Natural killer cell treated with Interleukin-12 subunit alpha and Interleukin-12 subunit beta and Interleukin-15 and Interleukin-18, amount 100 ng/mL, for 72 hours (primary cell): ENCODE results near the gene RERE. TPM values are rescaled to one million over a fixed set of nuclear protein-coding genes. Genes with fewer than 3 reads are reported as not detected.
A peak's percentile ranks its signal among the peaks of the same experiment; 100 is the strongest.
"Not testable (repeated sequence)": the region's sequence is repeated elsewhere in the genome, so short reads cannot be mapped to it uniquely, and the experiment has no call there.

ENCODE experiments used
- ATAC-seq, 2 donors: fragments of 150-1000 bp; cut with Tn5 transposase in 1 of 2; sonication (Bioruptor Pico), chemical (Tn5 transposase) in 1 of 2; 2 replicates each; pipeline ENCODE4 v1.10.0; 2021
- DNase-seq: peaks from one replicate; pipeline ENCODE4 v3.0.0; 2022; ENCODE audit warnings: low spot score
- H3K27ac Mint-ChIP-seq, 2 donors: 1 replicate in 1 of 2; 2 replicates in 1 of 2; pipeline ENCODE4 v1.8.0; 2022; ENCODE audit warnings: mixed read lengths in 2 of 2, mild to moderate bottlenecking in 1 of 2, moderate library complexity in 1 of 2
- H3K27me3 Mint-ChIP-seq, 2 donors: 1 replicate in 1 of 2; 2 replicates in 1 of 2; pipeline ENCODE4 v1.8.0; 2022; ENCODE audit warnings: mixed read lengths in 2 of 2
- H3K36me3 Mint-ChIP-seq: one replicate; pipeline ENCODE4 v1.8.0; 2022; ENCODE audit warnings: mixed read lengths
- H3K4me1 Mint-ChIP-seq, 2 donors: 1 replicate in 1 of 2; 2 replicates in 1 of 2; pipeline ENCODE4 v1.8.0; 2022; ENCODE audit warnings: low read depth in 2 of 2, mixed read lengths in 2 of 2, mild to moderate bottlenecking in 1 of 2
- H3K4me3 Mint-ChIP-seq: one replicate; pipeline ENCODE4 v1.8.0; 2022; ENCODE audit warnings: mixed read lengths
- H3K9me3 Mint-ChIP-seq: 2 replicates; pipeline ENCODE4 v1.8.0; 2022; ENCODE audit warnings: mixed read lengths
- total RNA-seq, 2 donors: library from RNA; stranded (reverse); gene quantifications; one replicate each; pipeline ENCODE4 v1.2.3, GENCODE V29; 2022

The RERE gene
- total RNA-seq, 2 donors from 2014 or later = 38.2 to 72.4 TPM

DNA sequence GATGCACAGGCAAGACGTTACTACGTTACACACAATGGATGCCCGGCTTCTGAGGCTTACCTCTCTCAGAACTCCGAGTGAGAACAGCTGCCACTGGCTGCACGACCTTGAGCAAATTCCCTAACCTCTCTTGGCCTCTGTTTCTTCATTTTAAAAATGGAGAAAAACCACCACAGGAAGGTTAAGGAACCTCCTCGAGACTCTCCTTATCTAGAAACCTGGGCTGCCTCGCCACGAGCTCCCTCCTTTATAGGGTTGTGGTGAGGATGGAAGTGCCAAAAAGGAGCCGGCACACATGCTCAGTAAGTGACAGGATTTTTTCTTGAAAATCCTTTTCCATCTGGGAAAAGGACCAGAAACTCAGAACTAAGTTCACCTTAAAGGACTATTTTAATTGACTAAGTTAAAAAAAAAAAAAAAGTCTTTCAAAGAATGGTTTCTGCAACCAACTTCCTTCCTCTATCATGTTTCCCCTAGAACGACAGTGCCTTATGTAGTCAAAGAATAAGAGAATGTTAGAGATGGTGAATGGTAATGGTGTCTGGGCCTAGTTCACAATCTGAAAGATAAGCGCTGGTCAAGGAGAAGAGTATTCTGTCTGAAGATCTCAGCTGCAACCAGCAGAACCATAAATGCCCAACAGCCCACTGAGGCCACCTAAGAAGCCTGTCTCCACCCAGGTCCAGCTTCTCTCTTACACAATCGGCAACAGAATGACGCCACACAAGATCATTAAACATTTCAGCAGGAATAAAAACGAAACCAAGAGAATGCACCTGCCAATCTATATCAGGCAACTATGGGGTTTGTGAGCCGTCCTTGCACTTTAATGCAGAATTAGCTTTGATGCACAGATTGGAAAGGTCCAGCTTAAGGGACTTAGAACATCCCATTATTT, 434.6 kb downstream of the RERE start:
- peak in 1 of 2 donors; percentile 24 for ATAC-seq

DNA sequence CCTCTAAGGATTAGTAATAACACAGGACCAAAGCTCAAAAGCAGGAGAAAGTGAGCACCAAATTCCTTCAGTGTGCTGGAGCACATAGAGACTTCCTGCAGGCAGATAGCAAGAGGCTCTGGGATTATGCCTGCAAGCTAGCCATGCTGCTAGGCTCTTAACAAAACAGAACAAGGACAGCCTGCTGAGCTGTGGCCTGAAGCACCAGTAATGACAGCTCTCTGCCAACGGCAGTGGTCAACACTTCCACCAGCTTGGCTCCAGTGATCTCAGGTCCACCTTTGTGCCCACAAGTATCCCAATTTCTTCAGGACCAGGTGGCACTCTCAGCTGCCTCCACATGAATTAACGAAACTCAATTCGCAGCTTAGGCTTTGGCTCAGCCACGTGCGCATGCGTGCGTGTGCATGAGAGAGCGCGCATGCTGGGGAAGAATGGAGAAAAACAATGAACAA, 435.4 kb downstream of the RERE start:
- no peaks in the 10 kb centered on the region for H3K36me3 Mint-ChIP-seq
- peaks cover 33 to 49% of the 10 kb centered on the region in 2 donors for H3K4me1 Mint-ChIP-seq
- H3K4me3 Mint-ChIP-seq = no peak overlapping the region
- DNase-seq (no peak), ATAC-seq (no peak)
- no peak overlapping the region for H3K27ac Mint-ChIP-seq
- H3K27me3 Mint-ChIP-seq = no peaks in the 10 kb centered on the region
- H3K9me3 Mint-ChIP-seq = no peaks in the 10 kb centered on the region

More for the DNA sequence above, 434.6 kb downstream of the RERE start:
- peak overlapping the region; percentile 11 to 29 for H3K27ac Mint-ChIP-seq
- no peaks in the 10 kb centered on the region for H3K9me3 Mint-ChIP-seq
- no peaks in the 10 kb centered on the region for H3K36me3 Mint-ChIP-seq
- H3K27me3 Mint-ChIP-seq = no peaks in the 10 kb centered on the region
- peaks cover 37 to 52% of the 10 kb centered on the region in 2 donors for H3K4me1 Mint-ChIP-seq
- H3K4me3 Mint-ChIP-seq = peak overlapping the region; percentile 18
- DNase-seq = no peak

DNA sequence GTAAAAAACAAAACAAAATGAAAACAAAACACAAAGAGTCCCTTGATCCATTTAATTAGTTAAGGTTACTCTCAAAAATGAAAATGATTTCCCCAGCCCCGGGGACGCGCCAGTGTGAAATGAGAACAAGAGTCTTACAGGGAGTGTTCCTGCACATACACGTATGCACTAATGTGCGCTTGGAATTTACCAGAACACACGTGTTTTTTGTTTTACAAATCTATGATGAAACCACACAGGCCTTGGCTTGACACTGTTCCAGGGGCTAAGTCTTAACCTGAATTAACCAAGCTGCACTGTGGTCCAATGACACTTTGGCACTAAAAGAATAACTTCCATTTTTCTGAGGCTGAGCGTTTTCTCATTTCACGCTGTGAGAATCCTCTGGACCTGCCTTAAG, 435.8 kb downstream of the RERE start:
- H3K9me3 Mint-ChIP-seq = no peaks in the 10 kb centered on the region
- no peaks in the 10 kb centered on the region for H3K27me3 Mint-ChIP-seq
- ATAC-seq (no peak), DNase-seq (no peak)
- peaks cover 30 to 45% of the 10 kb centered on the region in 2 donors for H3K4me1 Mint-ChIP-seq
- H3K4me3 Mint-ChIP-seq = no peak overlapping the region
- H3K36me3 Mint-ChIP-seq = no peaks in the 10 kb centered on the region
- no peak overlapping the region for H3K27ac Mint-ChIP-seq

DNA sequence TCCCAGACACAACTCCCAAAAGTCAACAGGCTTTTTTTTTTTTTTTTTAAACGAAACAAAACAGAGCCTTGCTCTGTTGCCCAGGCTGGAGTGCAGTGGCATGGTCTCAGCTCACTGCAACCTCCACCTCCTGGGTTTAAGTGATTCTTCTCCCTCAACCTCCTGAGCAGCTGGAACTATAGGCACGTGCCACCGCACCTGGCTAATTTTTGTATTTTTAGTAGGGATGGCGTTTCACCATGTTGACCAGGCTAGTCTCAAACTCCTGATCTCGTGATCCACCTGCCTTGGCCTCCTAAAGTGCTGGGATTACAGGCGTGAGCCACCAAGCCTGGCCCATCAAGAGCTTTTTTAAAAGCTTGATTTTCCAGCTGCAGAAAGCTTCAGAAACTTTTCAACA, 437.1 kb downstream of the RERE start:
- not testable (repeated sequence) for ATAC-seq, H3K9me3 Mint-ChIP-seq, H3K27ac Mint-ChIP-seq, H3K4me3 Mint-ChIP-seq, DNase-seq, H3K27me3 Mint-ChIP-seq, H3K36me3 Mint-ChIP-seq
- peaks cover 32 to 43% of the 10 kb centered on the region in 2 donors for H3K4me1 Mint-ChIP-seq

DNA sequence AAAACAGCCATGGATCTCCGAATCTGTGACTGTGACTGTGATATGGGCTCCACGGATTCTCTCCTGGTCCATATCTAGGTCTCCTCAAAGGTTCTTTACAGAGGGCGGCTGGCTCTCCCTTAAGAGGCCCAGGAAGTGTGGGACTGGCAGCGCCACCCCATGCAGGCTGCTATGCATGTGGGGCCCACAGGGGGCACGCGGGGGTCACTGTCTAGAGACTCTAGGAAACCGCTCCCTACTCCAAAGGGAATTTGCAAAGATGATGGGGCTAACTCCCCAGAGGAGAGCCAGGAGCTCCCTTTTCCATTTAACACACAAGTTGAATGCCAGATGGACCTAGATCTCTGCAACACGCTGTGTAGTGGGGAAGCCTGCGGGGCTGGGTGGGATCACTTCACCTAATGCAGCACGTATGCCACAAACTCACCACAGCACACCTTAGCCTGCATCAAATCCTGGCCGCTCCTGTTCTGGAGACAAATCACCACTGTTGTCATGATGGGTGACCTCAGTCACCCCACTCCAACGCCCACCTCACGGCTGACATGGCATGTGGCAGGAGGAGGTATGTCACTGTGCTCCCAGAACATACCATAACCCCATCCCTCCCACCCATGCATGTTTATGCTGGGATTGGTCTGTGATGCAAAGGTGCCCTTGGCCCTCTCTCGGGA, 437.8 kb downstream of the RERE start:
- ATAC-seq = peak in 1 of 2 donors; percentile 50
- DNase-seq = no peak
- no peak overlapping the region for H3K27ac Mint-ChIP-seq
- peaks cover 36 to 46% of the 10 kb centered on the region in 2 donors for H3K4me1 Mint-ChIP-seq
- H3K36me3 Mint-ChIP-seq = no peaks in the 10 kb centered on the region
- no peak overlapping the region for H3K4me3 Mint-ChIP-seq
- H3K27me3 Mint-ChIP-seq = no peaks in the 10 kb centered on the region
- H3K9me3 Mint-ChIP-seq = no peaks in the 10 kb centered on the region

DNA sequence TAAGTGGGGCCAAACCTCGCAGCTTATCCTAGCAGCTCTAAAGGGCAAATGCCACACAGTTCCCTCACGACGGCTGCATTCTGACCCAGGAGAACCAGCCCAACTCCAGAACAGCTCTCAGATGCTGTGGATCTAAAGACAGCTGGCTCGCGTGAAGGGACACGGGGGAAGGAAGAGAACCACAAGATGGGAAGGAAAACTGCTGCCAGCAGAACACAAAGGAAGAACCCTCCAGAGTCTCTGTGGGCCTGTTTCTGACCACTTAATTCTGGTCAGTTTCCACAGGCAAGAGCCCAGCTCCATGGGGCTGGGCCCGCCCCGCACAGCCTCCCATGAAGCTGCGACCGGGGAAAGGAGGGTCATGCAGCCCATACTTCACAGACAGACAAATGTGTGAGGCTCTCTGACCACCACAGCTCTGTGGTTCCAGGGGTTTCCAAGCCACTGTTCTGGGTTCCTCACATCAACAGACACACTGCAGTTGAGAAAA, 438.4 kb downstream of the RERE start:
- no peaks in the 10 kb centered on the region for H3K27me3 Mint-ChIP-seq
- H3K4me1 Mint-ChIP-seq = peaks cover 33 to 44% of the 10 kb centered on the region in 2 donors
- no peaks in the 10 kb centered on the region for H3K9me3 Mint-ChIP-seq
- DNase-seq (no peak), ATAC-seq (peak; percentile 46 to 55)
- no peaks in the 10 kb centered on the region for H3K36me3 Mint-ChIP-seq
- H3K27ac Mint-ChIP-seq = no peak overlapping the region
- H3K4me3 Mint-ChIP-seq = no peak overlapping the region

DNA sequence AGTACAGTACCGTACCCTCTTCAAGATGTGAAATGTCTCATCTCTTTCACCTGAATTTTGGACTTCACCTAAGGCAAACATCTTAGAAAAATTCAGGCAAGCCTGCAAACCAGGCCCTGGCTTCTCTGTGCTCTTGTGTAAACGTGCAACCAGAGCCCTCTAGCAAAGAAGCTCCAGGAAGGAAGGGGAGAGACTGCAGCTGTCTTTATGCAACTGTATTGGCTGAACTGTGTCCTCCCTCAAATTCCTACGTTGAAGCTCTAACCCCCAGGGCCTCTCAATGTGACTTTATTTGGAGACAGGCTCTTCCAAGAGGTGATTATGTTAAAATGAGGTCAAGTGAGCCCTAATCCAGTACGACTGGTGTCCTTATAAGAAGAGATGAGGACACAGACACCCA, 439.3 kb downstream of the RERE start:
- ATAC-seq = no peak
- Mint-ChIP-seq H3K9me3 (no peaks in the 10 kb centered on the region), H3K4me1 (peaks cover 31 to 40% of the 10 kb centered on the region in 2 donors), H3K36me3 (no peaks in the 10 kb centered on the region), H3K27me3 (no peaks in the 10 kb centered on the region), H3K4me3 (no peak overlapping the region), H3K27ac (no peak overlapping the region)
- no peak for DNase-seq

DNA sequence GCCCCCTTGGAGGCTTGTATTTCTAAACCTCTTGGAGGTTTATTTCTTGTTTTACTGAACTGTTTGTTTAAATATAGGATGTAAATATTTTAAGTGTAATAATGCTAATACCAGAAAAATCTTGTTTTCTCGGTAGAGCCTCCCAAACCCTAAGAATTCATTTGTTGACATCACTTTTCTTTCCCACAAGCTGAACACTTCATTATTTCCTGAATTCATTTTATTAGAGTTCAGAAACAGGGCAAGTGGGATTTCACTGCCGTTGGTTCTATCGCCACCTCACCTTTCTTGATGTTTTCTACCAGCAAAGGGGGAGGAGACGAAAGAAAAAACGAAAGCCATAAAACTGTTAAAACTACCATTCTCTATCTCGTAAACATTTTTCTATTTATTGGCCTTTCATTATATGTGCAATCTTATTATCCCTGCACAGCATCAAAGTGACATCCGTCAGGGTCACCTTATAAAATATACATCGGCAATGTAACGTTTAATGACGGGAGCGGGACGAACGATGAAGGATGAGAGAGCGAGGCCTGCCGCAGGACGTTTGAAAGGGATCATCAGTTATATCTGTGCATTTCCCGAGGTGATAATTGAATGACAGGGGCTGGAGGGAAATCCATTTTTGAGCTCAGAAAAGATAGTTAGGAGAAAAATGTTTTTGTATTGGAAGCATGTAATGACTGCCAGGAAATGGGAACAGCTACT, 440.0 kb downstream of the RERE start:
- Mint-ChIP-seq H3K4me1 (peaks cover 27 to 35% of the 10 kb centered on the region in 2 donors), H3K4me3 (no peak overlapping the region), H3K9me3 (no peaks in the 10 kb centered on the region), H3K27ac (no peak overlapping the region), H3K27me3 (no peaks in the 10 kb centered on the region), H3K36me3 (no peaks in the 10 kb centered on the region)
- DNase-seq (no peak), ATAC-seq (no peak)

DNA sequence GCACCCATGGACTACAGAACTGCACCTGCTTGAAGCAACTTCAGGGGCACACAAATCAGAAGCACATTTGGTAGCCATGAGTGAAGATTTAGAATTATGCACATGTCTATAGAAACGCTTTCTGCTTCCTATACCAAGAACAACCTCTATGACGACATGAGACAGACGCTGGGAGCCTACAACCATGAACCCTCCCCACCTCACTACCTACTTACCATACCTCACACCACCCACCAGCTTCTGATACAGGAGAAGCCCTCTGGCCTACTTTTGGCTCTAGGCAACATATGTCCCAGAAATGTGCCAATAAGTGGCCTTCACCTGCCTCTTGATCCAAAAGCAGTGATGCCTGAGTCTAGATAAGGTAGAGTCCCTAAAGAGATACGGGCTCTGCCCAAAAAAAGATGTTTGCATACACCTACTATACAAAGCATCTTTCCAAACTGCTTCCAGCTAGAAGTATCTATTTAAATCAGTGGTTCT, 441.0 kb downstream of the RERE start:
- no peak for DNase-seq
- no peaks in the 10 kb centered on the region for H3K9me3 Mint-ChIP-seq
- peaks cover 27 to 35% of the 10 kb centered on the region in 2 donors for H3K4me1 Mint-ChIP-seq
- H3K27me3 Mint-ChIP-seq = no peaks in the 10 kb centered on the region
- ATAC-seq = no peak
- no peaks in the 10 kb centered on the region for H3K36me3 Mint-ChIP-seq
- no peak overlapping the region for H3K4me3 Mint-ChIP-seq
- peak overlapping the region in 1 of 2 donors; percentile 42 for H3K27ac Mint-ChIP-seq

DNA sequence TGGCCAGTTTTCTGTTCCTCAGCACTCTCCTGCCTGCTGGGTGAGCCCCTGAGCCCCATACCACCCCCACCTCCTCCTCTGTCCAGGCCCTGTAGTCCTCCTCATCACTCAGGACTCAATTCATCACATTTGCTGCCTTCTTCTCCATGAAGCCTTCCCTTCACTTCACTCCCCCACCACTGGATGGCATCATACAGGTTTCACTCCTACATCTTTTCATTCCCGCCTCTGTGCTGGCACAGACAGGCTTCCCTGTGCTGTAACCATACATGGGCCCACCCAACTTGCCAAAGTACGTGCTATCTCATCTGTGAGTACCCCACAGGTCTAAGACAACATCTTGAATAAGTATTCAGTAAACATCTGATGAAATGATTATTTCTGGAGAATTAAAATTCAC, 442.6 kb downstream of the RERE start:
- H3K4me3 Mint-ChIP-seq = no peak overlapping the region
- peaks cover 23 to 29% of the 10 kb centered on the region in 2 donors for H3K4me1 Mint-ChIP-seq
- no peaks in the 10 kb centered on the region for H3K27me3 Mint-ChIP-seq
- H3K36me3 Mint-ChIP-seq = no peaks in the 10 kb centered on the region
- H3K9me3 Mint-ChIP-seq = no peaks in the 10 kb centered on the region
- ATAC-seq (no peak), DNase-seq (no peak)
- H3K27ac Mint-ChIP-seq = peak overlapping the region in 1 of 2 donors; percentile 19

DNA sequence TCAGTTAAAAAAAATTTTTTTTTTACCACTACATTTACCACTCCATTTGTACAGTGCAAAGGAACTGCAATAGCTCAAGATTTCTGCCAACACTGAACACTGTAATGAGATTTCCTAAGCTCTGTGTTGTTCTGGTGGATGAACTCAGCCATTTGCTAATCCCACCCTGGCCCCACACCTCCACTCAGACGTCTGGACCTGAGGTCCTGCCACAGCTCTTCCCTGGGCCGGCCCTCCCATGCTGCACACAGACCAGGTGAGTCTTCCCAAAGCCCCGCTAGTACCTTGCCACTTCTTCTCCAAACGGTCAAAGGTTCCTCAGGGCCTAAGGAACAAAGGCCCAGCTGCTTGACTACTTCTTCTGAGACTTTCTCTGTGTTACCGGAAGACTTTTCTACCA, 443.1 kb downstream of the RERE start:
- Mint-ChIP-seq H3K27ac (peak overlapping the region in 1 of 2 donors; percentile 19), H3K27me3 (no peaks in the 10 kb centered on the region), H3K36me3 (no peaks in the 10 kb centered on the region), H3K4me1 (peaks cover 20 to 29% of the 10 kb centered on the region in 2 donors), H3K9me3 (no peaks in the 10 kb centered on the region), H3K4me3 (no peak overlapping the region)
- DNase-seq (no peak), ATAC-seq (no peak)

DNA sequence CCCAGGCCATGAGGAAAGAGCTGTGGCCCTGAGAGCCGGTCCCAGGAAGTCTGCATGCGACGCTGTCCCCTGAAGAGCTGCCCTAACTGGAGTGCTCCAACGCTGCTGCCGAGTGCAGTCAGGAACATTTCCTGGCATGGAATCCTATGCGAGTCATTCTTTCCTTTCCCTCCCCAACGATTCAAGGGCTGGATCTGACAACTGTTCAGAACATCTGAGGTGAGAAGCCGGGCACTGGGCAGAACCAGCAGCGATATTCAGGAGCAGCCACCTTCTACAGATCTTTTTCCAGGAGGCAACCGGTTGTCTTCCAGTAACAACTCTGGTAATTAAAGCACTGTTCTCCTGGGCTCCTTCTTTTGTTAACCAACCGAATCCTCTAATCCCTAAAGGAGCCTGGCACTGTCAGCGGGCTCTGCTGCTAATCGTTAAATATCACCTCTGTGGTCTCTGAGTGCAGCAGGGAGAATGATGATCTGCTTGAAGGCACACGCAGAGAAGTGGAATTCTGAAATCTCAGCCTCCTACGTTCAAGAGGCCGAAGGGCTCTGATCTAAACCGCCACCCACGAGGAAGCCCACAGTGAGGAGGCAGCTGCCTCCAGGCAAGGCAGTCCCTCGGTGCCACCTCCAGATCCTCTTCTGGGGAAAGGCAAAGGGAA, 443.7 kb downstream of the RERE start:
- peaks cover 13 to 23% of the 10 kb centered on the region in 2 donors for H3K4me1 Mint-ChIP-seq
- no peak overlapping the region for H3K4me3 Mint-ChIP-seq
- no peaks in the 10 kb centered on the region for H3K27me3 Mint-ChIP-seq
- H3K27ac Mint-ChIP-seq = no peak overlapping the region
- H3K36me3 Mint-ChIP-seq = no peaks in the 10 kb centered on the region
- ATAC-seq = no peak
- H3K9me3 Mint-ChIP-seq = no peaks in the 10 kb centered on the region
- DNase-seq = no peak

DNA sequence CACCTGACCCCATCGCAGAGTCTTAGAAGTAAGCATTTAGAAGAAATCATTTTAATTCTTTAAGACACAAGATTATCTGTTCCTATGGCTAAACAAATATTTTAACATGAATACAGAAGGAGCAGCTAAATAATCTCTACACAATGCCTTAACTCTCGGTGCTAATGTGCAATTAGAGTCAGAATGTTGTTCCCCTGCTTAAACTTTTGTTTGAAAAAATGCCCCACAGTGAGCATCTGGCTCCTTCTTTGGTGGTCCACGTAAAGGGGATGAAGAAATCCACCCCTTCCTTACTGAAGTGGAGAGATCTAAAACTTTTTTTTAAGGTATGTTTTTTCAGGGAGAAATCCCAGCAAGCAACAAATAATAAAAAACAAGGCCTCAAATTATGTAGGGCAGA, 444.3 kb downstream of the RERE start:
- DNase-seq (no peak), ATAC-seq (no peak)
- peaks cover 8 to 18% of the 10 kb centered on the region in 2 donors for H3K4me1 Mint-ChIP-seq
- H3K27me3 Mint-ChIP-seq = no peaks in the 10 kb centered on the region
- H3K36me3 Mint-ChIP-seq = no peaks in the 10 kb centered on the region
- no peaks in the 10 kb centered on the region for H3K9me3 Mint-ChIP-seq
- no peak overlapping the region for H3K27ac Mint-ChIP-seq
- no peak overlapping the region for H3K4me3 Mint-ChIP-seq
